ENCODE measurements around the gene YBX1.

DNA sequence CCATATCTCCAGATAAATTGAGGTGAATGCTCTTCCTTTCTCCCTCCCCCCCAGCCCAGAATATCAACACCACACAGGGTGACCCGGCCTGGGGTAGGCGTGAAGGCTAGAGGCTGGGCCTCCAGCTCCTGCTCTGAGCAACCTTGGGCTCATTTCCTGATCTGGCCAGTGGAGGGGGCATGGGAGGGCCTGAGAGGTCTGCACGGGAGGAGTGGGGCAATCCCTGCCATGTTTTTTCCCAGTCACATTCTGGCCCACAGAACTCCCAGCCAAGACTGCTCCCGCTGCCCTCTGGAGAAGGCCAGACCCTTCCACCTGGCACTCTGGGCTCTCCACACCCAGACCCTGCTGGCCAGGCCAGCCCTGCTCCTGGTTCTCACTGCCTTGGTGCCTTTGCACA lies 53.9 kb downstream of the YBX1 start:
- TF ChIP-seq, protein P1, sequence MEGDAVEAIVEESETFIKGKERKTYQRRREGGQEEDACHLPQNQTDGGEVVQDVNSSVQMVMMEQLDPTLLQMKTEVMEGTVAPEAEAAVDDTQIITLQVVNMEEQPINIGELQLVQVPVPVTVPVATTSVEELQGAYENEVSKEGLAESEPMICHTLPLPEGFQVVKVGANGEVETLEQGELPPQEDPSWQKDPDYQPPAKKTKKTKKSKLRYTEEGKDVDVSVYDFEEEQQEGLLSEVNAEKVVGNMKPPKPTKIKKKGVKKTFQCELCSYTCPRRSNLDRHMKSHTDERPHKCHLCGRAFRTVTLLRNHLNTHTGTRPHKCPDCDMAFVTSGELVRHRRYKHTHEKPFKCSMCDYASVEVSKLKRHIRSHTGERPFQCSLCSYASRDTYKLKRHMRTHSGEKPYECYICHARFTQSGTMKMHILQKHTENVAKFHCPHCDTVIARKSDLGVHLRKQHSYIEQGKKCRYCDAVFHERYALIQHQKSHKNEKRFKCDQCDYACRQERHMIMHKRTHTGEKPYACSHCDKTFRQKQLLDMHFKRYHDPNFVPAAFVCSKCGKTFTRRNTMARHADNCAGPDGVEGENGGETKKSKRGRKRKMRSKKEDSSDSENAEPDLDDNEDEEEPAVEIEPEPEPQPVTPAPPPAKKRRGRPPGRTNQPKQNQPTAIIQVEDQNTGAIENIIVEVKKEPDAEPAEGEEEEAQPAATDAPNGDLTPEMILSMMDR (IDR thresholded peaks at IDR 0.05), result peak in 3 of 5 experiments; percentile 6 to 29 (median 19)
- no peak for TF ChIP-seq EP300 (IDR thresholded peaks at IDR 0.05)

Data from tibial nerve (tissue), 4 donors.